Fibroblast of lung (primary cell): ENCODE results near the gene CILP.

Source experiments
- EZH2 ChIP-seq: IDR thresholded peaks from 2 replicates; pipeline ENCODE4 v1.5.1; 2012; ENCODE audit warnings: low read length, control low read depth, mild to moderate bottlenecking; ENCODE audit errors: missing control alignments
- TF ChIP-seq, protein P1 (sequence below), 2 donors: IDR thresholded peaks in 1 of 2; conservative IDR thresholded peaks in 1 of 2; 1 replicate in 1 of 2; 2 replicates in 1 of 2; pipeline ENCODE4 v1.5.1; 2011 to 2012; ENCODE audit warnings: low read length in 2 of 2, control low read depth in 1 of 2, inconsistent platforms in 1 of 2, low read depth in 1 of 2, mild to moderate bottlenecking in 1 of 2

DNA sequence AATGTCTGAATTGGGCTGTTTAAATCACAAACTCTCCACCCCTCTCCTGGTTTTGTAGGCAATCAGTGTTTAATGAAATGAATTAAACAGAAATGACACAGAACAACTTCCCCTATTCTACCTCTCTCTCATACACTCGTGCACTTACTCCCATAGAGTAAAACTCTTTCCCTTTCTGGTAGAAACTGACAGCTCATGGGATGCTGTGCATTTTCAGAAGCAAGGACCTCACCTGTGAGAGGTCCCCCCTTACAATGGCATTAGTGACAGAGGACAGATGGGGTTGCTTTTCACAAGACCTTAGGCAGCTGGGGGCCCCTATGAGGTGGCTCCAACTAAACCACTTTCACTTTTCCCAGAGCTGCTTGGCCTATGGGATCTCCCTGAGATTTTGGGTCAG is 43.5 kb upstream of the CILP start:
- TF ChIP-seq, protein P1, sequence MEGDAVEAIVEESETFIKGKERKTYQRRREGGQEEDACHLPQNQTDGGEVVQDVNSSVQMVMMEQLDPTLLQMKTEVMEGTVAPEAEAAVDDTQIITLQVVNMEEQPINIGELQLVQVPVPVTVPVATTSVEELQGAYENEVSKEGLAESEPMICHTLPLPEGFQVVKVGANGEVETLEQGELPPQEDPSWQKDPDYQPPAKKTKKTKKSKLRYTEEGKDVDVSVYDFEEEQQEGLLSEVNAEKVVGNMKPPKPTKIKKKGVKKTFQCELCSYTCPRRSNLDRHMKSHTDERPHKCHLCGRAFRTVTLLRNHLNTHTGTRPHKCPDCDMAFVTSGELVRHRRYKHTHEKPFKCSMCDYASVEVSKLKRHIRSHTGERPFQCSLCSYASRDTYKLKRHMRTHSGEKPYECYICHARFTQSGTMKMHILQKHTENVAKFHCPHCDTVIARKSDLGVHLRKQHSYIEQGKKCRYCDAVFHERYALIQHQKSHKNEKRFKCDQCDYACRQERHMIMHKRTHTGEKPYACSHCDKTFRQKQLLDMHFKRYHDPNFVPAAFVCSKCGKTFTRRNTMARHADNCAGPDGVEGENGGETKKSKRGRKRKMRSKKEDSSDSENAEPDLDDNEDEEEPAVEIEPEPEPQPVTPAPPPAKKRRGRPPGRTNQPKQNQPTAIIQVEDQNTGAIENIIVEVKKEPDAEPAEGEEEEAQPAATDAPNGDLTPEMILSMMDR (conservative IDR thresholded peaks at IDR 0.05 in 1 of 2, IDR thresholded peaks at IDR 0.05 in 1 of 2; ENCODE audit: low read depth in 1 of 2, low read length in 2 of 2), result no peak
- TF ChIP-seq EZH2, result no peak
